Epithelial cell of proximal tubule (primary cell): Measurements from ENCODE around the gene ITGB3. TPM values are rescaled to one million over a fixed set of nuclear protein-coding genes. Genes with fewer than 3 reads are reported as not detected.

ENCODE experiments used
- DNase-seq: peaks from one replicate; pipeline ENCODE4 v3.0.0-alpha.2; 2011; ENCODE audit warnings: low read depth
- H3K4me3 ChIP-seq: 2 replicates; pipeline ENCODE4 v1.5.1; 2011; ENCODE audit warnings: low read depth, mild to moderate bottlenecking, low read length
- total RNA-seq: library from RNA; depleted of rRNA; stranded (reverse); fragments of >200 nt; gene quantifications from 2 replicates; pipeline ENCODE4 v1.2.3, GENCODE V29; 2015
- TF ChIP-seq, protein P1 (sequence below): conservative IDR thresholded peaks from 2 replicates; pipeline ENCODE4 v1.5.1; 2012; ENCODE audit warnings: low read depth, mild to moderate bottlenecking, low read length

The ITGB3 gene
- total RNA-seq, 1 donor from 2014 or later = 181 TPM

DNA sequence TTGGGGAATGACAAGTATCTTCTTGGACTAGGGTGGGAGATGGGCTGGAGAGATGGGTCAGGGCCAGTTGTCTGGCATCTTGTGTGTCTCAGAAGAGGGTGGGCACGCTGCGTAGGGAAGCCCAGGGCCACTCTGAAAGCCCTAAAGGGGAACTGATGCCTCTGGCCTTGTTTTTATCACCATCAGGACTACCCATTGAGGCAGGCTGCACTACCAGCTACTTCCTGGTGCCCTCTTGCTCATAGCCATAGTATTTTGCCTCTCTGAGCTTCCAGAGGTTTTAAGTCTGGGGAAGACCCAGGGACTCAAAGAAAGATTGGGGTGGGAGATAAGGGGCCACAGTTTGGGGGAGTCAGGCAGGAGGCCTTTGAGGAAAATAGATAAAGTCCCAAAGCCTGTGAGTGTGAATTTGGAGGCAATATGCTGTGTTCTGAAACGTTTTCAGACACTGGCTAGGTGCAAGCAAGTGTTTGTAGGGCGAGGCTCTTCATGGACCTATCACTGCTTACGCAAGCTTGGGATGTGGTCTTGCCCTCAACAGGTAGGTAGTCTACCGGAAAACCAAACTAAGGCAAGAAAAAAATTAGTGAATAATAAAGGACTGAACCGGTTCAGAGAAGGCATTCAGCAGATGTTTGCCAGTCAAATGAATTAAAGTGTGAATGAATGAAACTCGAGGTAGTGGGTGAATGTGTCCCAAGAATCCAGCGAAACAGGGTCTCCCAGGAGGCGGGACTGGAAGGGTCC, 688 bp upstream of the ITGB3 start:
- peak overlapping the region; percentile 75 for H3K4me3 ChIP-seq
- no peak for DNase-seq
- TF ChIP-seq, protein P1, sequence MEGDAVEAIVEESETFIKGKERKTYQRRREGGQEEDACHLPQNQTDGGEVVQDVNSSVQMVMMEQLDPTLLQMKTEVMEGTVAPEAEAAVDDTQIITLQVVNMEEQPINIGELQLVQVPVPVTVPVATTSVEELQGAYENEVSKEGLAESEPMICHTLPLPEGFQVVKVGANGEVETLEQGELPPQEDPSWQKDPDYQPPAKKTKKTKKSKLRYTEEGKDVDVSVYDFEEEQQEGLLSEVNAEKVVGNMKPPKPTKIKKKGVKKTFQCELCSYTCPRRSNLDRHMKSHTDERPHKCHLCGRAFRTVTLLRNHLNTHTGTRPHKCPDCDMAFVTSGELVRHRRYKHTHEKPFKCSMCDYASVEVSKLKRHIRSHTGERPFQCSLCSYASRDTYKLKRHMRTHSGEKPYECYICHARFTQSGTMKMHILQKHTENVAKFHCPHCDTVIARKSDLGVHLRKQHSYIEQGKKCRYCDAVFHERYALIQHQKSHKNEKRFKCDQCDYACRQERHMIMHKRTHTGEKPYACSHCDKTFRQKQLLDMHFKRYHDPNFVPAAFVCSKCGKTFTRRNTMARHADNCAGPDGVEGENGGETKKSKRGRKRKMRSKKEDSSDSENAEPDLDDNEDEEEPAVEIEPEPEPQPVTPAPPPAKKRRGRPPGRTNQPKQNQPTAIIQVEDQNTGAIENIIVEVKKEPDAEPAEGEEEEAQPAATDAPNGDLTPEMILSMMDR = no peak

DNA sequence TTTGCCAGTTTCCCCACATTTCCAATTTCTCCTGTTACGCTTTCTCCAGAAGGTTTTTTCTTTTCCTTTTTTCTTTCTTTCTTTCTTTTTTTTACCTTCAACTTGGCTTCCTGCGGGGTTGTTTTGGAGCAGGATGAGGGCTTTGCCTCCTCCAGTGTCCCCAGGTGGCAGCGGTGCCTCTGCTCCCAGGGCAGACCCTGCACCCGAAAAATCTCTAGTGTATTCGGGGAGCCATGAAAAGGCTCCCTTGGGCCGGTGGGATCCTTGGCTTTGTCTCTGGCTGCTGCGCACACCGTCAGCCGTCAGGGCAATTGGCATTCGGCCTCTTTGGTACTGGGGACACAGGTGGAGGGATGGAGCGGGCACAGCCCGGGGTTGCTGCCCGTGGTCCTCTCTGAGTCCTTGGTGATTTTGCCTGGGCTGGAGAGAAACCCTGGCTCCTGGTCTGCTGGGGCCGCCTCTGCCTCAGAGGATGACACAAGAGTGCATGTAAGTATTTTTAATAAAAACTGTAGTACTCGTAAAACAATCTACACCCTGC, 846 bp downstream of the ITGB3 start:
- TF ChIP-seq, protein P1 = no peak
- peak overlapping the region; percentile 75 for H3K4me3 ChIP-seq
- no peak for DNase-seq

DNA sequence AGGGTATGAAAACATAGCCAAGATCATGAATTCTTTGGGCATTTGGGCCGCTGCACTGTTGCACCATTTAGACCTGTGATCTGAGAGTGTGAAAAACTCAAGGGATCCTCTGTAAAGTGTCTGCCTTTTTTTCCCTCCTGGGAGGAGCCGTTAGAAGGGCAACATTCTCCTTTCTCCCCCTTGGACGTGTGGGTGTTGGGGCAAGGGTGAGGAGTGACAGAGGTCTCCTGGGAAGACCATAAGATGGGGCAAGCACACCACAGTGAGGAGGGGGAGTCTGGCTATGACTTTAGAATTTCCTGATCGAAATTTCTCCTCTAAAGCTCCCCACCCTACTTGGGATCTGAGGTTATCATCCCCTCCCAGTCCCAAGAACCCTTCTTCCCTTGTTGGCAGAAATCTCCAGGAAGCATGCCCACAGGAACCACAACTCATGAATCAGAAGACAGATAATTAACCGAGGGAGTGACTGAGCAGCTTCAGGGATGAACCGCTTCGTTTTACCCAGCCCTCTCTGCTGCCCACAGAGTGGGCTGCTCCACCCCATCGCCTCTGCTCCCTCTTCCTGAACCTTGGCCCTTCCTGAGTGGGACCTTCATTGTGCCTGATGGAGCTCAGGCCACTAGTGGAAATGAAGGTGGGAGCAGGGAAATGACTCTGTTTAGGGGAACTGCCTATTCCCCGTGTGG, 4.2 kb downstream of the ITGB3 start:
- H3K4me3 ChIP-seq = peak overlapping the region; percentile 75
- peak; percentile 88 for DNase-seq
- TF ChIP-seq, protein P1 = no peak

DNA sequence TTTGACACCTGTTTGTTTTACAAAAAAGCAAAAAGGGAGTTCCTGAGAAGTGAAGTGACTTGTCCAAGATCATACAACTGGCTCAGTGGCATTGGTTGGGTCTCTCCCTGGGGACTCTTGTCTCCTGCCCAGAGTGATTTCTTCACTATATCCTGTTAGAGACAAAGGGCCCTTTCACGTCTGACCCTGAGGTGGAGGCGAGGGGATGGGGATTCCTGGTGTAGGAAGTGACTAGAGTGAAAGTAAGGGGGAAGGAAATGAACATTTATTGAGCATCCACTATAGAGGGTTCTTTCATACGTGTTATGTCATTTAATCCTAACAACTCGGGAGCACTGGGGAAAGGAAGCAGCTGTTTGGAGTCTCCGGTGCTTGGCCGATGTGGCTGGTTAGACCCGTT, 9.0 kb downstream of the ITGB3 start:
- TF ChIP-seq, protein P1 = no peak
- DNase-seq = no peak
- no peak overlapping the region for H3K4me3 ChIP-seq

DNA sequence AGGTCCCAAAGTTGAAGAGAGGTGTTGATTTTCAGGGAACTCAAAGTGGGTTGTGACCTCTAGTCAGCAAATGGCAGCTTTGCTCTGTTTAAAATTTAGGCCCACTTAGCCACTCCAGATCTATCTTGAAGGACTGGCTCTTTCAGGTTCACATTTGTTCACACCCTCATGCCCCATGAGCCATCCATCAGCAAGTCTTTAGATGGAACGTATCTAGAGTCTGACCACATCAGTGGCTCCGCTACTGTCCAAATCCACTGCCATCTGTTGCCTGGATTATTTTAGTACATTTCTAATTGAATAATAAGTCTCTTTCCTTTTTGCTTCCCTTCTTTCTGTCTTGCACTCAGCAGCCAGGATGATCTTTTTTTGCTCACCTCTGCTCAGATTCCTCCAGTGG, 10.5 kb downstream of the ITGB3 start:
- no peak overlapping the region for H3K4me3 ChIP-seq
- no peak for DNase-seq
- TF ChIP-seq, protein P1 = no peak

DNA sequence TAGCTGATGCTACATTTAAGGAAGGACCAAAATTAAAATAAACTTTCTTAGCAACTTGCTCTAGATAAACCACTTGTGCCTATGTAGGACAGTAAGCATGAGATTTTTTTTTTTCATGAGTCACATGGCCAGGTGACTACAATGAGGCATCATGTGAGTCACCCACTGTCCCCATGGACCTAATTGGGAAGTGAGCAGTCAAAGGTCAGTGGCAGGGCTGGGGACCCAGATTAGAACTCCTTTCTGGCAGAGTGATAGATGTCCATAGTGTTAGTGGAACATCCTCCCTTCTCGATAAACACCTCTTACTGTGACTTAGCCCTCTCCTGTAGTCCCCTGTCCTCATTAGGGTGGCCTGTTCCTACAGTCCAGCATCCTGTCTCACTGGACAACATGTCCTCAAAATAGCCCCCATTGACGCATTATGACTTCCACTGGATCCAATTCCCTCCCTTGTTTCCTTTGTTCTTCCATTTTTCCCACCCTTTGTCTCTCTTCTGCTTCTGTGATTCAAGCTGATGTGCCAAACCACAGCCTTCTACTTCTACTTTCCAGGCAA, 12.4 kb downstream of the ITGB3 start:
- no peak for DNase-seq
- TF ChIP-seq, protein P1 = no peak
- H3K4me3 ChIP-seq = no peak overlapping the region
